Fibroblast of the aortic adventitia (primary cell): ENCODE measurements around the gene HMGN1. TPM values are rescaled to one million over a fixed set of nuclear protein-coding genes. Genes with fewer than 3 reads are reported as not detected.

Experiments
- DNase-seq: peaks from one replicate; pipeline ENCODE4 v3.0.0-alpha.2; 2010; ENCODE audit warnings: low read depth
- H3K4me3 ChIP-seq: 2 replicates; pipeline ENCODE4 v1.5.1; 2011; ENCODE audit warnings: low read depth, mild to moderate bottlenecking, control low read depth, low read length, moderate library complexity
- total RNA-seq: library from RNA; depleted of rRNA; stranded (reverse); fragments of >200 nt; gene quantifications from 2 replicates; pipeline ENCODE4 v1.2.3, GENCODE V29; 2012; ENCODE audit warnings: low replicate concordance
- TF ChIP-seq, protein P1 (sequence below): IDR thresholded peaks from 2 replicates; pipeline ENCODE4 v1.5.1; 2011; ENCODE audit warnings: mild to moderate bottlenecking, low read length, control low read depth, inconsistent platforms; ENCODE audit not compliant: insufficient read depth

Gene HMGN1
- total RNA-seq, 1 donor, result 165 TPM

DNA sequence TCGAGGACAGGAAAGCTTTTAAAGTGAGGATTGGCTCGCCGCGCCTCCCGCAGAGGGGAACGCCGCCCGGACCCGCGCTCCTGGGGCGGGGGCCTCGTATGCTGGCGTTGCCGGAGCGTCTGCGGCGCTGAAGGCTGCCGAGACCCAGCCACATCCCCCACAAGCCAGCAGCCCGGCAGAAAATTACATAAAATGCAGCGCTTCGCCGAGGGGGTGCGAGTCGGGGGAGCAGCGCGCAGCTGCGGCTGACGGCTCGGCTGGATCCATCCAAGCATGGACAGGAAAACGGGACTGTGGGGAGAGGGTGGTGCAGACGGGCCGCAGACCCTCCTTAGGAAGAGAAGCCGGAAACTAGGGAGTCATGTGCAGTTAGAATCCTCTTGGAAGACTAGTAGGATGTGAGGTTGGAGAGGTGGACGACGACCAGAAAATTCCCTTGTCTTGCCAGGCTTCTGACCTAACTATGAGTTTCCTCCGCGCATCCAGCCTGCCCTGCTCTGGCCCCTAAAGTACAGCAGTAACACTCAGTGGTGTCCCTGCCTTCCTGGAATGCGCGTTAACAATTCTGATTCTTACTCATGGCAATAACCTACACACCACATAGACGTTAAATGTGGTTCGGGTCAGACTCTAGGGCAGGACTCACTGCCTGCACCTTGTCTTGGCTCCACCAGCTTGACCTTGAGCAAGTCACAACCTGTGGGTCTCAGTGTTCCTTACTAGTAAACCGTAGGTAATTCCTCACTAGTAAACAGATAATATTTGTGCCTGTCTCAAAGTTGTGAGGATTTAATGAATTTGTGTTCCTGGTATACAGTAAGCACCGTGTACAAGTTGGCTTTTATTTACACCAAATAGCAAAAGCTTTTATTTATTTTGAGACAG is 34.5 kb downstream of the HMGN1 start:
- DNase-seq, result peak; percentile 78
- TF ChIP-seq, protein P1, sequence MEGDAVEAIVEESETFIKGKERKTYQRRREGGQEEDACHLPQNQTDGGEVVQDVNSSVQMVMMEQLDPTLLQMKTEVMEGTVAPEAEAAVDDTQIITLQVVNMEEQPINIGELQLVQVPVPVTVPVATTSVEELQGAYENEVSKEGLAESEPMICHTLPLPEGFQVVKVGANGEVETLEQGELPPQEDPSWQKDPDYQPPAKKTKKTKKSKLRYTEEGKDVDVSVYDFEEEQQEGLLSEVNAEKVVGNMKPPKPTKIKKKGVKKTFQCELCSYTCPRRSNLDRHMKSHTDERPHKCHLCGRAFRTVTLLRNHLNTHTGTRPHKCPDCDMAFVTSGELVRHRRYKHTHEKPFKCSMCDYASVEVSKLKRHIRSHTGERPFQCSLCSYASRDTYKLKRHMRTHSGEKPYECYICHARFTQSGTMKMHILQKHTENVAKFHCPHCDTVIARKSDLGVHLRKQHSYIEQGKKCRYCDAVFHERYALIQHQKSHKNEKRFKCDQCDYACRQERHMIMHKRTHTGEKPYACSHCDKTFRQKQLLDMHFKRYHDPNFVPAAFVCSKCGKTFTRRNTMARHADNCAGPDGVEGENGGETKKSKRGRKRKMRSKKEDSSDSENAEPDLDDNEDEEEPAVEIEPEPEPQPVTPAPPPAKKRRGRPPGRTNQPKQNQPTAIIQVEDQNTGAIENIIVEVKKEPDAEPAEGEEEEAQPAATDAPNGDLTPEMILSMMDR, result no peak
- peak overlapping the region; percentile 78 for H3K4me3 ChIP-seq

DNA sequence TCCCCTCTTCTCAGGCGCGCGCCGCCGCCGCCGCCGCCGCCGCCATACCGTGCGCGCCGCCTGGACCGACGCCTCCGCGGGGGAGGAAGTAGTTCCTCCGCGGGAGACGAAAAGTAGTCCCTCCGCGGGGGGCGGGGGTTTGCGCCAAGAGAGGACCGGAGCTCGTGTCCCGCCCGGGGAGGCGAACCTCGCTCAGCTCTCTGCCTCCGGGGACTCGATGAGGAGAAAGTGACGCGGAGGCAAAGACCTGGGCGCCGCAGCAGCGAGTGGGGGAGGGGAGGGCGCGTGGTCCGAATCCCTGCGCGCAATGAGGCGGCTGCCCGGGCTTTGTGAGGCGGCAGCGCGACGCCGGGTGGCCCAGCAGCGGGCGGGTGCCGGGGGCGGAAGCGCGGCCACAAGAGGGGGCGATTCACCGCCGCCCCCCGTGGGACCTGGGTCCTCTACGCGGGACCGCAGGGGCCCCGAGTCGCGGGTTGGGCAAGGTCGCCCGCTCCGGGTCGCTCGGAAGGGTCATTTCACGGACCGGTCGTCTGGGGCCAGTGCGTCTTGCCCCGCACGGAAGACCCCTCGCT is 35.2 kb downstream of the HMGN1 start, which contains the start of gene BRWD1:
BRWD1 (minus strand) TSS at position 62 of the 572 bp plus-strand sequence. CDS start 141 bp downstream, outside the sequence.
- peak within 1 kb of the TSS; percentile 78 for H3K4me3 ChIP-seq
- DNase-seq, result peak; percentile 85
- TF ChIP-seq, protein P1, result no peak

DNA sequence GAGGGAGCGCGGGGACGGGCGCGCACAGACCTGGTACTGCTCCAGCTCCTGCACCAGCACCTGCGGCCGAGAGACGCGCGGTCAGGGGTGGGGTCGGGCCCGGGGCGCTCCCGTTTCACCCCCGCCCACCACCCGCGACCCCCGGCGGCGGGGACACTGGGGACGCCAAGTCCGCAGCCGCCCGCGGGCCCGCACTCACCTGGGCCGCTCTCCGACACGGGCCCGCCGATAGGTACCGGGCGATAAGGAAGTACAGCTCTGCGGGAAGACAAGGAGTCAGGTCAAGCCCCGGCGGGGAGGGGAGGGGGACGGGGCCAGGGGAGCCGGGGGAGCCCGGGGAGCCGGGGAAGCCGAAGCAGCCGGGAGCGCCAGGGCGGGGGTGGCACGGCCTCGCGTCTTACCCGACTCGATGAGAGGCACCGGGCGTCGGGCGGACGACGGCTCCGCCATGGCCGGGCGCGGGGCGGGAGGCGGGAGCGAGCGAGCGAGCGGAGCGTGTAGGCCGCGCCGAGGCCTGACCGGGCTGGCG is 35.8 kb downstream of the HMGN1 start:
- no peak for DNase-seq
- peak overlapping the region; percentile 78 for H3K4me3 ChIP-seq
- TF ChIP-seq, protein P1, result no peak

DNA sequence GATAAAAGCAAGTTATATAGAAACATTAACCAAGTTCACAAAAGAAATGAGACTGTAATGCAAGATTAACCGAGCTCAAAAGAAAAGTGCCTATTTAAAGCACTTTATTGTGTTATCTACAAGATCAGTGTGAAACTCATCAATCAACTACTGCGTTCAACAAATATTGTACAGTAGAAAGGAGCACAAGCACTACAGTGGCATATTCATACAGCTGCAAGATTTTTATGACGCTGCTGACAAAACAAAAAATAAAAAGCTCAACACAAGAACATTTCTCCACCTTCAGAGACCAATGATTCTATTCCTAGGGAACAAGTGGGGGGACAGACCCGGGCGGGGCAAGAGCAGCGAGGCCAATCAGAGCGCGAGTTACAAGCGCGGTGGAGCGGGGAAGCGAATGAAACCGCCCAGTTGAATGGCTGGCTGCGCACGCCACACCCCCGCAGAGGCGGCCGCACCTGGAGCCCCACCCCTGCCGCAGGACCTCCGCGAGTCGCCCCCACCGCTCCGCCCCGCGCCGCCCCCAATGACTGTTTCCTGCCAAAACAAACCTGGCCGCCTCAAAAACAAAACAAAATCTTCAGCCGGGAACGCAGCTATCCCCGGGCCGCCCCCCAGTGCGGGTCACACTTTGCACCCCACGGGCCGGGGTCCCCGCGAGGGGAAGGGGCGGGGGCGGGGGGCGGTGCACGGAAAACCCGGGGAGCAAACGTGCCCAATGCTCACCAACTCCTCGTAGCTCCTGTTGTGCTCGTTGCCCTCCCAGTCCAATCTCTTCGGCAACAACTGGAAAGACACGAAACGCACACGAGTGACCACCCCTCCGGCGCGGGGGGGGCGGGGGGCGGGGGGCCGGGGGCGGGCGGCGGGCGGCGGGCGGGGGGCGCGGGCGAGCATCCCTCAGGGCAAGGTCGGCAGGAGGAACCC is 36.5 kb downstream of the HMGN1 start:
- peak overlapping the region; percentile 78 for H3K4me3 ChIP-seq
- peak; percentile 88 for DNase-seq
- TF ChIP-seq, protein P1, result no peak

DNA sequence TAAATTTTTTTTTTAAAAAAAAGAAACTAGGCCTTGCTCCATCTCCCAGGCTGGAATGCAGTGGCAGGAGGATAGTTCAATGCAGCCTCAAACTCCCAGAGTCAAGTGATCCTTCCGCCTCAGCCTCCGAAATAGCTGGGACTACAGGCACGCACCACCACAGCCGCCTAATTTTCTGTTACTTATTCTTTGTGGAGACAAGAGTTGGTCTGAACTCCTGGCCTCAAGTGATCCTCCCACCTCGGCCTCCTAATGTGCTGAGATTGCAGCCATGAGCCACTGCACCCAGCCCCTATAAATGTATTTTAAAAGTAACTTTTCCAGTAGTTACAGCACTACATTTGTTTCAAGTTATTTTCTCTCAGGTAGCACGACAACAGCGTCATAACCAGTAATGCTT is 37.7 kb downstream of the HMGN1 start:
- DNase-seq, result no peak
- TF ChIP-seq, protein P1, result no peak
- no peak overlapping the region for H3K4me3 ChIP-seq

DNA sequence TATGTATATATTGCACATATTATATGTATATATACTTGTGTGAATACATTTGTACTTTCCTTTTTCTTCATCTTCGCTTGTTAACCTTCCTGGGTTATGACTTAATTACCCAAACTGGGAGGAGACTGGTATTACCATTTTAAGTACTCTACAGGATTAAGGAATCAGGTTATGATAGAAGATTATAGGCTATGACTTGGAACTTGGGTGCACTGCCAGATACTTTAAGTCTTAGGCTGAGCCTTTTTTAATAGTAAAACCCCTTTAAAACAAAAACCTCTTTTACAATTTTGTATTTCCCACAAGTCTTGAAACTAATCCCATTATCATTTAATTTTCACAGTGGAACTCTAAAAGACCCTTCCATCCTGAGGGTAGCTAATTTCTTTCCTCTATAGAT is 41.4 kb downstream of the HMGN1 start:
- TF ChIP-seq, protein P1, result no peak
- no peak overlapping the region for H3K4me3 ChIP-seq
- DNase-seq, result no peak
